ENCODE measurements around the gene ARMC2. TPM values are rescaled to one million over a fixed set of nuclear protein-coding genes. Genes with fewer than 3 reads are reported as not detected.
"Not testable (repeated sequence)": the region's sequence is repeated elsewhere in the genome, so short reads cannot be mapped to it uniquely, and the experiment has no call there.

The ARMC2 gene
- polyA plus RNA-seq, 3 donors from 2014 or later: 4.0 to 8.5 (median 4.2) TPM

DNA sequence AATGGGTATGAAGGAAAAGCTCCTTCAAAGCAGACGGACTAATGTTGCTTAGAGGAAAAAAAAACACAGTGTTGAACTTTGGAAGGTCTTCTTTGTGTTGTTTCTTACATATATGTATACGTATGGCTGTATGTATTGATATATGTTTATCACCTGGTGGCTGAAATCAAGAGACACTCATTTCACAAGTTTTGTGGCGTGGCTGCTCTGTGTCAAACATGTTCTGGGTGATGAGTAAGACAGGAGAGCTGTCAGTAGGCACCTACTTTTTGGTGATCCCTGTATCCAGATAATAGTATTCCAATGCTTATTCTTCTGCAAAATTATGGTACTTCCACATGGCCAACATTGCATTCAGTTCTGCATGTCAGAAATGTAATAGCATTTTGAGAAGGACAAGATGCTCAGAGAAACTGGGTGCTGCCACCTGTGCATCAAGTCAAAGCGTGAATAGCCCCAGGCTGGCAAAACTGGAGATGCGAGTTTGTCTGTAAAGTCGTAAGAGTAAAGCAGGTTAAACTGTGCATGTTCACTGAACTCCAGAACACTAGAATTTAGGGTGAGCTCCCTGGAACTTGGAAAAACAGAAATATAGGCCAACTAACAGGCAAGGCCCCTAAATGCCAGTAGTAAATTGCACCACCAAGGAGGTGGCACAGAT lies 67.9 kb downstream of the ARMC2 start:
- Mint-ChIP-seq H3K36me3 (no peaks in the 10 kb centered on the region), H3K27me3 (ENCODE audit: low read depth in 3 of 3) (peaks cover 0 to 3% (median 1%) of the 10 kb centered on the region in 3 donors), H3K4me1 (peaks cover 36 to 40% of the 10 kb centered on the region in 2 donors), H3K4me3 (no peak overlapping the region), H3K27ac (peak overlapping the region in 2 of 6 donors; percentile 44 to 69), H3K9me3 (no peaks in the 10 kb centered on the region)
- no peak for DNase-seq

DNA sequence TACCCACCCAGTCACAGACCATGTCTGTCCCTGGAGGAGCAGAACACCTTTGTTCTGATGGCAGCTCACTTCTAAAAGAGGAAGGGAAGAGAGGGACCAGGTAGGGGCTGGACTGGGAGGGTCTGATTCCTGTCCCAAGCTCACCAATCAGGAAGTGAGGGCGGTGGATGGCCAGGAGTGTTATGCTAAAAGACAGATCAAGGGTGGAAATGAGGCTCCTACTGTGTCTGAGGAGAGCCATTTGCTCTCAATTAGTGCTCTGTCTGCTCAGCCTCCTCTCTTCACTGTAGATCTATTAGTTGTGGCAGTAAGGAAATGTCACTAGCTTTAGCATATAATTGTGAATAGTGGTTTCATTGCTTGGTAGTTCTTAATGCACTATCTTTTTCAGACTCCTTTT lies 72.5 kb downstream of the ARMC2 start:
- no peak overlapping the region for H3K4me3 Mint-ChIP-seq

DNA sequence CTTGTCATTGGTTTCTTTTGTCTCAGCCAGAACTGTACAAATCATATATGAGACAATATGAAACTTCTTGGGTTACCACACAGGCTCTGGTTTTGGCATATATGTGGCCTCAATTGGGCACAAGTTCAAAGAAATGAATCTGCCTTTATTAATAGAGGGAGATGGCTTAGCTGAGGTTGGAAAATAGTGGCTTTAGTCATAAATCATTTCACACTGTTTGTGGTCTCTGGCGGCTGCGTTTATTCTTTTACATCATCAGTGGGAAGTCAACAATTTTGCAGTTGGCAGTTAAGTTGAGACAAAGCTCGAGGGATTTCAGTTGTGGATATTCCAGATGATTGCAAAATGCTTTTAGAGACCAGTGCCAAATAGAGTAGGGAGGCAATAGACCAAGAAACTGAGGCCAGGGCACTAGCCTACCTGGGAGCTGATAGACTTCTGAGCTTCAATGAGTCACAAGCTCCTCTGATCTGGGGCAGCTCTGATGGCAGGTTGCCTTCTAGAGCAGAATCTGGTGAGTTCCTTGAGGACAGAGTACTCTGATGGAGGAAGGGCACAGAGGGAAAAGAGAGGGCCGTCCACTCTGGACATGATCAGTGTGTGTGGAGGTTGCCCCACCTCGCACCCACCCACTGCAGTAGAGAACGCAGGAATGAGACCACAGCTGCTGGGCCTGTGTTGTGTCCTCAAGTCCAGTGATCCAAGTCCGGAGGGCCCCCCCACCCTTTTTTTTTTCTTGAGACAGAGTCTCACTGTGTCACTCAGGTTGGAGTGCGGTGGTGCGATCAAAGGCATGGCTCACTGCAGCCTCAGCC lies 73.5 kb downstream of the ARMC2 start:
- Mint-ChIP-seq H3K27me3 (ENCODE audit: low read depth in 3 of 3) (peaks cover 0 to 5% (median 1%) of the 10 kb centered on the region in 3 donors), H3K27ac (peak overlapping the region; percentile 20 to 79 (median 42)), H3K9me3 (peaks cover 0 to 4% (median 0%) of the 10 kb centered on the region in 6 donors), H3K4me3 (peak overlapping the region in 3 of 5 donors; percentile 3 to 29 (median 17)), H3K36me3 (peaks cover 4 to 10% (median 5%) of the 10 kb centered on the region in 3 donors), H3K4me1 (peaks cover 38 to 51% of the 10 kb centered on the region in 2 donors)
- DNase-seq: no peak

More for the DNA sequence above, 72.5 kb downstream of the ARMC2 start:
- Mint-ChIP-seq H3K4me1 (peaks cover 42 to 55% of the 10 kb centered on the region in 2 donors), H3K9me3 (peaks cover 0 to 4% (median 0%) of the 10 kb centered on the region in 6 donors), H3K36me3 (peaks cover 4 to 7% (median 5%) of the 10 kb centered on the region in 3 donors), H3K27ac (peak overlapping the region in 4 of 6 donors; percentile 2 to 55 (median 40)), H3K27me3 (ENCODE audit: low read depth in 3 of 3) (peaks cover 0 to 5% (median 1%) of the 10 kb centered on the region in 3 donors)
- DNase-seq: no peak

DNA sequence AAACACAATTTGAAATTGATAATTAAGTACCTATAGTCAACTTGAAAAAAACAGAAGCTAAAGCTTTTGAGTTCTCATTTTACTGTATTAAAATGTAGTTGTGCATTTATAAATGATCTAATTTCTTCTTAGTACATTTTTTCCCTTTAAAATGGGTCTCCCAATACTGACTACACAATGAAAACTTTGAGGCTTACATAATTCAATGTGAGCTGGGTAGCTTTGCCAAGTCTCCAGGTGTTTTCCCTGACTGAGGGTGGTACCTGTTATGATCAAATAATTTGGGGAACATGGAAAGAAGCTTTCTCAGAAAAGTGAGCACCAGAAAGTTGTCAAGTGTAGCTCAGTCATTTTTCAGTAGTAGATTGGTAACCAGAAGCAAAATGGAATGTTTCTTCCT lies 74.3 kb downstream of the ARMC2 start:
- peak overlapping the region in 1 of 6 donors; percentile 49 for H3K27ac Mint-ChIP-seq
- DNase-seq: no peak
- H3K4me3 Mint-ChIP-seq: no peak overlapping the region
- H3K4me1 Mint-ChIP-seq: peaks cover 37 to 51% of the 10 kb centered on the region in 2 donors
- H3K36me3 Mint-ChIP-seq: peaks cover 4 to 10% (median 5%) of the 10 kb centered on the region in 3 donors
- H3K27me3 Mint-ChIP-seq (ENCODE audit: low read depth in 3 of 3): peaks cover 0 to 2% (median 1%) of the 10 kb centered on the region in 3 donors
- peaks cover 0 to 4% (median 0%) of the 10 kb centered on the region in 6 donors for H3K9me3 Mint-ChIP-seq

DNA sequence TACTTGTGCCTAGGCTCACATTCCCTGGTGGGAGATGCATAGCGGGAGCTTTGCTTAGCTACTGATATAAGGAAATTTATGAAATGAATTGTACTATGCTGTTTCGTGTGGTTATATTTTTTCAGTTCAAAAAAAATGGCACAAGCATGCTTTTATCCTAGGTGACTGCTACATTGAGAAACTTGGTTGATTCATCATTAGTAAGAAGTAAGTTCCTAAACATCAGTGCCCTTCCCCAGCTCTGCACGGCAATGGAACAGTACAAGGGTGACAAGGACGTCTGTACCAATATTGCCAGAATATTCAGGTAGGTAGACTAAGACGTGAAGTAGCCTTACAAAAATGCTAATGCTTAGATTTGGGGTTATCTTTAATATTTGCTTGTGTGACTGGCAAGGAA lies 79.7 kb downstream of the ARMC2 start:
- Mint-ChIP-seq H3K9me3 (peaks cover 0 to 4% (median 0%) of the 10 kb centered on the region in 6 donors), H3K27ac (no peak overlapping the region), H3K36me3 (peaks cover 4 to 13% (median 8%) of the 10 kb centered on the region in 3 donors), H3K27me3 (ENCODE audit: low read depth in 3 of 3) (peaks cover 0 to 4% (median 0%) of the 10 kb centered on the region in 3 donors), H3K4me1 (peaks cover 18 to 24% of the 10 kb centered on the region in 2 donors), H3K4me3 (no peak overlapping the region)
- no peak for DNase-seq

DNA sequence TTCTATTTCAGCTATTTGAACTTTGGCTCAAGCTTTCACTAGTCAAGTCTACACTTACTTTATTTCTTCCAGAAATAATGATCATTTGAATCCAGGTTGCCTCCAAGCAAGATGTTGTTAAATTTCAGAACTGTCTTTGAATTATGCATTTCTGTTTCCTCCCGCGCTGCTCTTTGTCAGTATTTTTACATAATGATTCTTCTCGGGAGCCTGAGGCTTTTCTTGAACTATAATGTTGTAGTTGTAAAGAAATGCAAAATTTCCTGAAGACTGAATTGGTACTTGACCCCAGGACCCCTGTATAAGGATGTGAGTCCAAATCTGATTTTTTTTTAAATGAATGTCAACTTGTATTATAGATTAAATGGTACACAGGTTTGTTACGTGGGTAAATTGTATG lies 80.4 kb downstream of the ARMC2 start:
- H3K27ac Mint-ChIP-seq: no peak overlapping the region
- H3K9me3 Mint-ChIP-seq: peaks cover 0 to 4% (median 0%) of the 10 kb centered on the region in 6 donors
- H3K4me1 Mint-ChIP-seq: peaks cover 16 to 21% of the 10 kb centered on the region in 2 donors
- peaks cover 0 to 4% (median 0%) of the 10 kb centered on the region in 3 donors for H3K27me3 Mint-ChIP-seq (ENCODE audit: low read depth in 3 of 3)
- peaks cover 4 to 13% (median 8%) of the 10 kb centered on the region in 3 donors for H3K36me3 Mint-ChIP-seq
- H3K4me3 Mint-ChIP-seq: no peak overlapping the region
- DNase-seq: no peak

DNA sequence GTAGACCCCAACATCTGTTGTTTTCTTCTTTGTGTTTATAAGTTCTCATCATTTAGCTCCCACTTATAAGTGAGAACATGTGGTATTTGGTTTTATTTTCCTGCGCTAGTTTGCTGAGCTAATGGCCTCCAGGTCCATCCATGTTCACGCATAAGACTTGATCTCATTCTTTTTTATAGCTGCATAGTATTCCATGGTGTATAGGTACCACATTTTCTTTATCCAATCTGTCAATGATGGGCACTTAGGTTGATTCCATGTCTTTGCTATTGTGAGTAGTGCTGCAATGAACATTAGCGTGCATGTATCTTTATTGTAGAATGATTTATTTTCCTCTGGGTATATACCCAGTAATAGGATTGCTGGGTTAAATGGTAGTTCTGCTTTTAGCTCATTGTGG lies 82.9 kb downstream of the ARMC2 start:
- not testable (repeated sequence) for H3K36me3 Mint-ChIP-seq; H3K27ac Mint-ChIP-seq; H3K4me1 Mint-ChIP-seq; H3K9me3 Mint-ChIP-seq; H3K4me3 Mint-ChIP-seq; DNase-seq; H3K27me3 Mint-ChIP-seq (ENCODE audit: low read depth in 3 of 3)

DNA sequence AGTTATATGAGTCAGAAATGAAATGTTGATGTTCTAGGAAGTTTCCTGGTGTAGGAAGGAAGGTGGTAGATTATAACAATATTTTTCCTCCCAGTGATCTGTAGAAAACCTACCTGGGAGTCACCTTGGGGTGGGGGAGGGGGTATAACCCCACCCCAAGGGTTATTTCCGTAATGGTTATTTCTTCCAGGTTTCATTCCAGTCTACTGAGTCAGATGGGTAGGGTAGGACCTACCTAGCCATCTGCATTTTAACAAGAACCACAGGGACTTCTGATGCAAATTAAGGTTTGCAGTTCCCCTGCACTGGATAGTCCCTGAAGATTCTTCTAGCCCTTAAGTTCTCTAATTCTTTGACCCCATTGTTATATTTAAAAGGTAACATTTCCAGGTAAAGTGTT lies 88.9 kb downstream of the ARMC2 start:
- no peak overlapping the region for H3K27ac Mint-ChIP-seq
- peaks cover 0 to 13% (median 8%) of the 10 kb centered on the region in 3 donors for H3K36me3 Mint-ChIP-seq
- H3K4me1 Mint-ChIP-seq: peaks cover 19 to 32% of the 10 kb centered on the region in 2 donors

DNA sequence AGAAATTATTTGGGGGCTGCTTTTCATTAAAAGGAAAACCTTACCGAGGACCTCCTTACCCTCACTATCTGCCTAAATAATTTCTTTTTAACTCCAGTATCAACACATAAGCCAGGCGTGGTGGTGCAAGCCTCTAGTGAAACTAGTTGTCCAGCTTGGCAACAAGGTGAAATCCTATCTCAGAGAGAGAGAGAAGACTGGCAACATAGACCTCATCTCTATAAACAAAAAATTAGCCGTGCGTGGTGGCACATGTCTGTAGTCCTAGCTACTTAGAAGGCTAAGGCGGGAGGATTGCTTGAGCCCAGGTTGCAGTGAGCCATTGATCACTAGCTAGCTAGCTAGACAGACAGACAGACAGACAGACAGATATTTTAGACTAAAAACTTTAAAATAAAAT lies 92.5 kb downstream of the ARMC2 start:
- Mint-ChIP-seq H3K27me3 (ENCODE audit: low read depth in 3 of 3) (no peaks in the 10 kb centered on the region), H3K4me1 (peaks cover 45 to 64% of the 10 kb centered on the region in 2 donors), H3K27ac (peak overlapping the region in 4 of 6 donors; percentile 23 to 93 (median 58)), H3K36me3 (peaks cover 0 to 13% (median 4%) of the 10 kb centered on the region in 3 donors), H3K4me3 (peak overlapping the region in 1 of 5 donors; percentile 14), H3K9me3 (no peaks in the 10 kb centered on the region)
- no peak for DNase-seq

More for the DNA sequence above, 88.9 kb downstream of the ARMC2 start:
- DNase-seq: no peak
- Mint-ChIP-seq H3K9me3 (no peaks in the 10 kb centered on the region), H3K4me3 (no peak overlapping the region), H3K27me3 (ENCODE audit: low read depth in 3 of 3) (no peaks in the 10 kb centered on the region)

DNA sequence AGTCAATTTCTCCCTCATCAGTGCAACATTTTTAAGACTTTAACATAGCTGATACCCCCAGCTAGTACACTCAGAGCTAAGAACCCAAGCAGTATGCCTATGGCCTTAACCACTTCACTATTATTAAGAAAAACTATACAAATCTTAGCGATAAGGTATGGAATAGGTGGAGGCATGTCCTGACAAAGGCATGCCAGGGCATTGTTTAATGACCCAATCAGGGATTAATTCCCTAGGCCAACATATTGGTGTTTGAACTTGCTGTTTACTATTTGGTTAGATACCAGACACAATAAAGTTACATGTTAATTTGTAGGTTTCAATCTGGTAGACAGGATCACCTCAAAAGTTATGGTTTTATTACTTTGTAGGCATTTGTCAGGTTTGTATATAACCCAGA lies 93.1 kb downstream of the ARMC2 start:
- peaks cover 50 to 70% of the 10 kb centered on the region in 2 donors for H3K4me1 Mint-ChIP-seq
- no peaks in the 10 kb centered on the region for H3K9me3 Mint-ChIP-seq
- peak overlapping the region in 1 of 5 donors; percentile 14 for H3K4me3 Mint-ChIP-seq
- peak overlapping the region in 3 of 6 donors; percentile 32 to 93 (median 70) for H3K27ac Mint-ChIP-seq
- no peak for DNase-seq
- H3K36me3 Mint-ChIP-seq: peaks cover 0 to 13% (median 4%) of the 10 kb centered on the region in 3 donors
- H3K27me3 Mint-ChIP-seq (ENCODE audit: low read depth in 3 of 3): no peaks in the 10 kb centered on the region

DNA sequence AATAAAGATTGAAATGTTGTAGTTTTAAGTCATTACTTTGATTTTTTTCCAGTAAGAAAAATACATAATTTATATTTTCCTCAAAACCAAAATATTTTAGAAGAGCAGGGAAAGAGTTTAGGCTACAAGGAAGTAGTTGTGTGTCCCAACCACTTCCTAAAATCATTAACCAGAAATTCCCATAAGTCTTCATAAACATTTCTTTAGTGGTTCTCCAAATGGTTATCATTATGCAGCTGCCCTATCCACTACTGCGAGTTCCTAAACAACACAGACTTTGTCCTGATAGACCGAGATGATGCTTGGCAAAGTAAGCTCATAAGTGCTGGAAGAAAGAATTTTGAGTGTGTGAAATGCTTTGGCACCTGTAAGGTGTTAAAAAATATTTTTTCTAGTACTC lies 93.6 kb downstream of the ARMC2 start:
- Mint-ChIP-seq H3K27ac (peak overlapping the region; percentile 50 to 96 (median 80)), H3K9me3 (no peaks in the 10 kb centered on the region), H3K4me3 (peak overlapping the region in 4 of 5 donors; percentile 80 to 90 (median 86)), H3K36me3 (peaks cover 0 to 9% (median 4%) of the 10 kb centered on the region in 3 donors), H3K4me1 (peaks cover 56 to 75% of the 10 kb centered on the region in 2 donors), H3K27me3 (ENCODE audit: low read depth in 3 of 3) (no peaks in the 10 kb centered on the region)
- no peak for DNase-seq

DNA sequence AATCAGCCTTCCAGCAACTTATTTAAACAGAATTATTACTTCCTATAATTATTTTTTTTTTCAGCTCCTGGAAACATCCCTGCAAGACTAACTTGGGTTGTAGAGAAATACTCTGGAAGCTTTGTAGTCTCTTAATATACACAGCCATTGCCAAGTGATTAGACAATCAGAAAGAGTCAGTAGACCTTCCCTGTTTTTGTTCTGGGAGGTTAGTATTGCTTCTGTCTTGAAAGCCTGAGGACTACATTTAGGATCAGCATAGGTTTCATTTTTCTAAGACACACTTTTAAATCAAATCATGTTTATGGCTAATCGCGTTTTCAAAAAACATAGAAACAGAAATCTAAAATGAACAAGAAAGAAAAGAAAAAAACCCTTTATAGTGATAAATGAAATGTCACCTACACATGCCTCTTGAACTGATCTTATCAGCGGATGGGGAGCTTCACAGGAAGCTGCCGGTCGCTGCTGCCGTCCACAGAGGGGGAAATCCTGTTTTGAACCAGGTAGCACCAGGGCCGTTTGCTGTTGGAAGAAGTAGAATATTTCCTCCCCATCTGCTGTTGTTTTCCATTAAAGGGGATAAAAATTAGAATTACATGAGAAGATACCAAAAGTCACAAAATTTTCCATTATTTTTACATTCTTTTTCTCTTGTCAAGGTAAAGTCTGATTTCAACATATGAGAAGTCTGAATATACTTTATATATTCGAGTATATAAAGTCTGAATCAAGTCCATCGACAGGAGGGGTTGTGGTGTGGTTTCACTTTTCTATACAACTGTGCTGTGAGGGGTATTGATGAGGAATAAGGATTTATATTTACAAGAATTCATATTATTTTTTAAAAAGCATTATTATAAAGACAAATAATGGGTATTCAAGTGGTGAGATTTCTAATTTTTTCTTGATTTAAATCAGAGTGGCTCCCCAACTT lies 94.6 kb downstream of the ARMC2 start:
- Mint-ChIP-seq H3K4me3 (peak overlapping the region; percentile 80 to 90 (median 86)), H3K4me1 (peaks cover 60 to 85% of the 10 kb centered on the region in 2 donors), H3K27me3 (ENCODE audit: low read depth in 3 of 3) (no peaks in the 10 kb centered on the region), H3K27ac (peak overlapping the region; percentile 73 to 96 (median 89)), H3K9me3 (no peaks in the 10 kb centered on the region), H3K36me3 (peaks cover 0 to 7% (median 4%) of the 10 kb centered on the region in 3 donors)
- peak; percentile 58 to 68 (median 67) for DNase-seq

DNA sequence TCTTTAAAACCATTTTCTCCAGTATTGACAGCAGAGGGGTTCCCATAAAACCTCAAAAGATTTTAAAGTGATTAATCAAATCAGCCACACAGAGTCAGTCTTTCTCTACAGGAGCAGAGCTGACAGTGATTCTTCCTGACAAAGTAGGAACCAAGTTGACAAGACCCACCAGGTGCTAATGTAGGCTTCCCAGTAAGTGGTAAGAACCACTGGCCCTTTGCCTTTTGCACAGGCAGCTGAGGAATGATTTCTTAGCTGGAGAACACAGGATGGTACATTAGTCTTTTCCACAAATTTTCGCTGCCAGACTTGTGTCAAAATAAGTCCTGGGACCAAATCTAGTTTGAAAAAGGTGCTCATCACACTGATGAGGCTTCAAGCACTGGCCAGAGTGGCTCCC lies 95.8 kb downstream of the ARMC2 start:
- no peak for DNase-seq
- Mint-ChIP-seq H3K9me3 (no peaks in the 10 kb centered on the region), H3K27me3 (ENCODE audit: low read depth in 3 of 3) (no peaks in the 10 kb centered on the region), H3K27ac (peak overlapping the region; percentile 39 to 73 (median 62)), H3K4me1 (peaks cover 60 to 86% of the 10 kb centered on the region in 2 donors), H3K36me3 (peaks cover 0 to 7% (median 4%) of the 10 kb centered on the region in 3 donors), H3K4me3 (no peak overlapping the region)
